Upper lobe of left lung (tissue), 6 donors: ENCODE measurements around the gene CFAP45. TPM values are rescaled to one million over a fixed set of nuclear protein-coding genes. Genes with fewer than 3 reads are reported as not detected.

Experiments
- ATAC-seq, 2 donors: fragments of 200-7000 bp; cut with Tn5 transposase; one replicate each; pipeline ENCODE4 v1.9.1; 2022; ENCODE audit warnings: mild to moderate bottlenecking in 2 of 2, moderate library complexity in 2 of 2; ENCODE audit not compliant: low FRiP score in 2 of 2
- DNase-seq, 2 donors: peaks; one replicate each; pipeline ENCODE4 v3.0.0-alpha.2; 2019 to 2020
- H3K27ac ChIP-seq, 4 donors: fragments of 200-600 bp; sonication (generic); one replicate each; pipeline ENCODE4 v1.5.1; 2016 to 2019
- H3K27me3 ChIP-seq, 4 donors: fragments of 200-600 bp; sonication (generic); one replicate each; pipeline ENCODE4 v1.5.1; 2017 to 2019
- H3K36me3 ChIP-seq, 4 donors: fragments of 200-600 bp; sonication (generic); one replicate each; pipeline ENCODE4 v1.5.1; 2016 to 2019
- H3K4me1 ChIP-seq, 4 donors: fragments of 200-600 bp; sonication (generic); one replicate each; pipeline ENCODE4 v1.5.1; 2018 to 2019
- H3K4me3 ChIP-seq, 4 donors: fragments of 200-600 bp; sonication (generic); one replicate each; pipeline ENCODE4 v1.5.1; 2017 to 2019; ENCODE audit warnings: mild to moderate bottlenecking in 2 of 4, moderate library complexity in 1 of 4
- H3K9me3 ChIP-seq, 4 donors: fragments of 200-600 bp; sonication (generic); one replicate each; pipeline ENCODE4 v1.5.1; 2018 to 2019
- EP300 ChIP-seq, 4 donors: sonication (generic); formaldehyde crosslinking; IDR thresholded peaks; one replicate each; pipeline ENCODE4 v1.5.1; 2017; ENCODE audit warnings: antibody characterized with exemption in 4 of 4, control low read depth in 2 of 4
- POLR2A ChIP-seq, 4 donors: fragments of 450-650 bp; IDR thresholded peaks; one replicate each; pipeline ENCODE4 v1.5.1; 2016 to 2017; ENCODE audit warnings: antibody characterized with exemption in 4 of 4, mild to moderate bottlenecking in 2 of 4
- POLR2AphosphoS5 ChIP-seq, 2 donors: sonication (generic); formaldehyde crosslinking; IDR thresholded peaks; one replicate each; pipeline ENCODE4 v1.5.1; 2017; ENCODE audit warnings: antibody characterized with exemption in 2 of 2
- WGBS, 2 donors: methylation state at CpG; one replicate each; pipeline ENCODE4 v1.1.5; 2017 to 2018; 5-methylcytosine and 5-hydroxymethylcytosine counted together
- total RNA-seq, 6 donors: library from RNA; depleted of rRNA in 4 of 6; stranded (reverse); fragments of >200 nt in 4 of 6; gene quantifications; one replicate each; pipeline versions ENCODE4 v1.1.0 to v1.2.1, GENCODE V29; 2016 to 2021
- TF ChIP-seq, protein P1 (sequence below), 6 experiments: fragments of 450-650 bp in 4 of 6; fragments of 200-600 bp in 2 of 6; sonication (generic) in 2 of 6; IDR thresholded peaks; one replicate each; pipeline ENCODE4 v1.5.1; 2016 to 2019; ENCODE audit warnings: antibody characterized with exemption in 6 of 6
- donor health status: DM: no; HTN: no; CAD: no; lungs with moderate emphysema.
- donor health status: DM: no; HTN: yes; CAD: no; lungs with severe emphysema.

CFAP45 gene
- total RNA-seq, 6 donors from 2014 or later: 1.2 to 34.6 (median 9.0) TPM

DNA sequence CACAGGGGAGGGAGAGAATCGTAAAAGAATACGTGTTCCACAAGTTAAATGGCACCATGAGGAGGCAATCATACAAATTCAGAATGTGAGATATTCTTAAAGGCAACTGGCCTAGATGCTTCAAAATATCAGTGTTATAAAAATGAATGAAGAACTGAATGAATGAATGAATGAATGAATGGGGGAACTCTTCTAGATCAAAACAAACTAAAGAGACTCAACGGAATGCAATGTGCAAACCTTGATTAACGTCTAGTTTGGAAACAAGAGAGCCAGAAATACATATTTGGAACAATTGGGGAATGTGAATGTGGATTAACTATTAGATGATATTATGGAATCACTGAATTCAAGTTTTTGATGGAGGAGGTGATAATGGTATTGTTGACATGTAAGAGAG, 16.8 kb downstream of the CFAP45 start:
- TF ChIP-seq POLR2A (IDR thresholded peaks at IDR 0.05) (no peak), EP300 (IDR thresholded peaks at IDR 0.05) (no peak), POLR2AphosphoS5 (IDR thresholded peaks at IDR 0.05) (no peak)
- TF ChIP-seq, protein P1, sequence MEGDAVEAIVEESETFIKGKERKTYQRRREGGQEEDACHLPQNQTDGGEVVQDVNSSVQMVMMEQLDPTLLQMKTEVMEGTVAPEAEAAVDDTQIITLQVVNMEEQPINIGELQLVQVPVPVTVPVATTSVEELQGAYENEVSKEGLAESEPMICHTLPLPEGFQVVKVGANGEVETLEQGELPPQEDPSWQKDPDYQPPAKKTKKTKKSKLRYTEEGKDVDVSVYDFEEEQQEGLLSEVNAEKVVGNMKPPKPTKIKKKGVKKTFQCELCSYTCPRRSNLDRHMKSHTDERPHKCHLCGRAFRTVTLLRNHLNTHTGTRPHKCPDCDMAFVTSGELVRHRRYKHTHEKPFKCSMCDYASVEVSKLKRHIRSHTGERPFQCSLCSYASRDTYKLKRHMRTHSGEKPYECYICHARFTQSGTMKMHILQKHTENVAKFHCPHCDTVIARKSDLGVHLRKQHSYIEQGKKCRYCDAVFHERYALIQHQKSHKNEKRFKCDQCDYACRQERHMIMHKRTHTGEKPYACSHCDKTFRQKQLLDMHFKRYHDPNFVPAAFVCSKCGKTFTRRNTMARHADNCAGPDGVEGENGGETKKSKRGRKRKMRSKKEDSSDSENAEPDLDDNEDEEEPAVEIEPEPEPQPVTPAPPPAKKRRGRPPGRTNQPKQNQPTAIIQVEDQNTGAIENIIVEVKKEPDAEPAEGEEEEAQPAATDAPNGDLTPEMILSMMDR (IDR thresholded peaks at IDR 0.05): no peak
- H3K9me3 ChIP-seq: no peaks in the 10 kb centered on the region
- no peaks in the 10 kb centered on the region for H3K27me3 ChIP-seq
- H3K4me1 ChIP-seq: peaks cover 3 to 12% (median 10%) of the 10 kb centered on the region in 4 donors
- no peak overlapping the region for H3K27ac ChIP-seq
- DNase-seq (no peak), ATAC-seq (no peak)
- H3K4me3 ChIP-seq: no peak overlapping the region
- 70 to 90% methylated on average over 4 of the region's 4 CpGs for WGBS, 2 donors
- no peaks in the 10 kb centered on the region for H3K36me3 ChIP-seq

- 68 to 74% methylated on average over 2 of the region's 2 CpGs for WGBS, 2 donors
- DNase-seq: no peak
- no peaks in the 10 kb centered on the region for H3K27me3 ChIP-seq
- TF ChIP-seq, protein P1 (IDR thresholded peaks at IDR 0.05): no peak
- TF ChIP-seq EP300 (IDR thresholded peaks at IDR 0.05) (no peak), POLR2AphosphoS5 (IDR thresholded peaks at IDR 0.05) (no peak), POLR2A (IDR thresholded peaks at IDR 0.05) (no peak)
- H3K27ac ChIP-seq: no peak overlapping the region
- ATAC-seq: no peak
- H3K36me3 ChIP-seq: no peaks in the 10 kb centered on the region
- H3K4me1 ChIP-seq: peaks cover 3 to 12% (median 10%) of the 10 kb centered on the region in 4 donors
- H3K4me3 ChIP-seq: no peak overlapping the region
- H3K9me3 ChIP-seq: no peaks in the 10 kb centered on the region
These were observed 17.5 kb downstream of the CFAP45 start for GRCh38 chr1:159882527-159882862.

DNA sequence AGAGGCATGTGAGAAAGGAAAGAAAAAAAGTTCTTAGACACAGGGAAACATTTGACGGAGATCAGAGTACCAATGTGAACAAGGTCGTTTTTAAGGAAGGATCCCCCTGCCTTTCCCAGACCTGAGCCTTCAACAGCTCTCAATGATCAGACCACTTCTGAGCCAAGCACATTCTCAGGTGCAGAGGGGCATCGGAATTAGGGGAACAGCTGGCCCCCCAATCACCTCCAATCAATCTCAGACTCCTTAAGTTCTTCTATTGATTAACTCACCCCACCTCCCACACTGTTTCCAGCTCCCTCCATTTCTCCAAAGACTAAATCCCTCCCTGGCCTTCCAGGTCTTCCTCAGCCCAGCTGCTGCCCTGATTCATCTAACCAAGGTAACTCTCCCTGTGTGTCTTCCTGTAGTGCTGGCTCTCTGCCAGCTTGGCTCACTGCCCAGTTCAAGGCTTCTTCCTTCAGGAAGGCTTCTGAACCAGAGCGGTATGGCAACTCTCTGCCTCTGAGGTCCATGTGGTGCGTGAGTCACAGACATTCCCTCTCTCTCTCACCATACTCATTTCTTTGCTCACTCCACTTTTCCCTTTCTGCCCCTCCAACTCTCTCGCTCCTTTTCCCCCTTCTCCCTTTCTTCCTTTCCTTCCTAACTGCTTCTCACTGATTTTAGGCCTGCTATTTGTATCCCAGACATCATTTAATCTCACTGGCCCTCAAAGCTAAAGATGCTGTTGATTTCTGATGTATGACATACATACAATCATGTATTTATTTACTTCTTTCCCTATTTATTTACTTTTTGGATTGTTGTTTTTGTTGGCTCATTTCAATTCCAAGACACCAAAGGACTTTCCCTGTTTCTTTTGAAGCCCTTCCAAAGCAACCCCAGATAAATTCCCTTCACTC, 18.1 kb downstream of the CFAP45 start:
- WGBS, 2 donors: 57 to 62% methylated on average over 6 of the region's 6 CpGs
- H3K36me3 ChIP-seq: no peaks in the 10 kb centered on the region
- no peak overlapping the region for H3K4me3 ChIP-seq
- ATAC-seq (peak in 1 of 2 donors; percentile 37), DNase-seq (peak in 1 of 2 donors; percentile 82)
- no peak overlapping the region for H3K27ac ChIP-seq
- TF ChIP-seq, protein P1 (IDR thresholded peaks at IDR 0.05): no peak
- peak in 1 of 2 donors; percentile 14 for TF ChIP-seq POLR2AphosphoS5 (IDR thresholded peaks at IDR 0.05)
- no peaks in the 10 kb centered on the region for H3K27me3 ChIP-seq
- no peaks in the 10 kb centered on the region for H3K9me3 ChIP-seq
- peaks cover 3 to 12% (median 10%) of the 10 kb centered on the region in 4 donors for H3K4me1 ChIP-seq

DNA sequence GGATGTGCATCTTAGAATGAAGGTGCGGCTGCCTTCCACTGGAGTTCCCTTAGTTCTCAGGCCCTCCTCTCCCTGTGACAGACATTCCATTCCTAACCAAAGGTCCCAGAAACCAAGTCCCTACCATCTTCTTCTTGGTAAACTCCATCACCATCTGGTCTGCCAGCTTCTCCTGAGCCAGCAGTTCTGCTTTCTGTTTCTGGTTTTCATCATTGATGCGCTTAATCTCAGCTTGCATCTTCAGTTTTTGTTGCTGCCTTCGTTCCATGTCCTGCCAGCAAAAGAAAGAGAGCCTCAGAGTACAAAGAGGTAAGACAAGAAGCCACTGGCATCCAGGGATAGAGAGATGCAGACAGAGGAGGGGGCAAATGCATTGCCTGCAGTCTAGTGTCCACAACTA, 19.5 kb downstream of the CFAP45 start:
- no peak overlapping the region for H3K4me3 ChIP-seq
- no peak for ATAC-seq
- TF ChIP-seq POLR2A (IDR thresholded peaks at IDR 0.05) (no peak), POLR2AphosphoS5 (IDR thresholded peaks at IDR 0.05) (no peak), EP300 (IDR thresholded peaks at IDR 0.05) (no peak)
- TF ChIP-seq, protein P1 (IDR thresholded peaks at IDR 0.05): no peak
- peak overlapping the region in 1 of 4 donors; percentile 24 for H3K27ac ChIP-seq
- no peaks in the 10 kb centered on the region for H3K36me3 ChIP-seq
- WGBS, 2 donors: 70 to 84% methylated on average over 3 of the region's 3 CpGs
- no peaks in the 10 kb centered on the region for H3K27me3 ChIP-seq
- no peaks in the 10 kb centered on the region for H3K9me3 ChIP-seq
- H3K4me1 ChIP-seq: peaks cover 3 to 12% (median 10%) of the 10 kb centered on the region in 4 donors
- DNase-seq: no peak
